IMR-90 (cell line): ENCODE data around the gene CTDSPL. TPM values are rescaled to one million over a fixed set of nuclear protein-coding genes. Genes with fewer than 3 reads are reported as not detected.

ENCODE experiments used
- ATAC-seq: fragments of 200-7000 bp; cut with Tn5 transposase; 2 replicates; pipeline ENCODE4 v1.9.1; 2020; ENCODE audit warnings: low read depth, mild to moderate bottlenecking, moderate library complexity
- BruUV-seq: library from RNA; stranded (reverse); fragments of 400-500 nt; replicated peaks from 2 replicates; lab custom pipeline; 2021; lab: Mats Ljungman, UMichigan
- CTCF ChIA-PET: fragments of 300-600 bp; formaldehyde crosslinking; extraction: SDS; loops from one replicate; lab custom pipeline; 2021; ENCODE audit warnings: antibody characterized with exemption; lab: Yijun Ruan, JAX
- POLR2A ChIA-PET: fragments of 300-600 bp; sonication (Branson Sonifier 250); formaldehyde crosslinking; loops from one replicate; lab custom pipeline; 2022; ENCODE audit warnings: antibody characterized with exemption; ENCODE audit not compliant: unreplicated experiment; lab: Charles Lee
- DNase-seq: peaks from one replicate; pipeline ENCODE4 v3.0.0; 2013
- H2AFZ ChIP-seq: replicated peaks from 2 replicates; pipeline ENCODE3; 2013; ENCODE audit warnings: low read length, mild to moderate bottlenecking; ENCODE audit not compliant: poor library complexity
- H2AK5ac ChIP-seq: 2 replicates; pipeline ENCODE4 v1.6.1; 2013; ENCODE audit warnings: low read depth, low read length, inconsistent platforms
- H2AK9ac ChIP-seq: replicated peaks from 2 replicates; pipeline ENCODE3; 2013; ENCODE audit warnings: mild to moderate bottlenecking, low read depth, low read length, moderate library complexity; ENCODE audit not compliant: poor library complexity
- H2BK120ac ChIP-seq: 2 replicates; pipeline ENCODE4 v1.6.1; 2013; ENCODE audit warnings: low read depth, low read length, inconsistent platforms
- H2BK15ac ChIP-seq: 3 replicates; pipeline ENCODE4 v1.6.1; 2013; ENCODE audit warnings: low read depth, low read length, inconsistent platforms
- H2BK20ac ChIP-seq: 2 replicates; pipeline ENCODE4 v1.6.1; 2013; ENCODE audit warnings: low read depth, mild to moderate bottlenecking, inconsistent platforms, low read length, moderate library complexity
- H2BK5ac ChIP-seq: 2 replicates; pipeline ENCODE4 v1.6.1; 2013; ENCODE audit warnings: mild to moderate bottlenecking, low read depth, low read length, inconsistent platforms; ENCODE audit not compliant: poor library complexity, severe bottlenecking
- H3K14ac ChIP-seq: replicated peaks from 2 replicates; pipeline ENCODE4 v1.6.1; 2013; ENCODE audit warnings: low read depth, low read length, inconsistent platforms
- H3K18ac ChIP-seq: 2 replicates; pipeline ENCODE4 v1.6.1; 2013; ENCODE audit warnings: low read depth, low read length, control low read depth
- H3K23ac ChIP-seq: 2 replicates; pipeline ENCODE4 v1.6.1; 2013; ENCODE audit warnings: low read depth, low read length, inconsistent platforms
- H3K27ac ChIP-seq: 2 replicates; pipeline ENCODE4 v1.5.1; 2013; ENCODE audit warnings: mild to moderate bottlenecking, control low read depth, low read length; ENCODE audit not compliant: insufficient read depth
- H3K27me3 ChIP-seq: 2 replicates; pipeline ENCODE4 v1.6.1; 2013; ENCODE audit warnings: low read length; ENCODE audit not compliant: control insufficient read depth, insufficient read depth
- H3K36me3 ChIP-seq: 2 replicates; pipeline ENCODE4 v1.6.1; 2013; ENCODE audit warnings: low read length, mixed read lengths; ENCODE audit not compliant: control insufficient read depth, insufficient read depth
- H3K4ac ChIP-seq: 2 replicates; pipeline ENCODE4 v1.6.1; 2013; ENCODE audit warnings: low read depth, low read length, inconsistent platforms
- H3K4me1 ChIP-seq: 2 replicates; pipeline ENCODE4 v1.6.1; 2013; ENCODE audit warnings: low read length, mixed read lengths; ENCODE audit not compliant: control insufficient read depth, insufficient read depth
- H3K4me2 ChIP-seq: 2 replicates; pipeline ENCODE4 v1.6.1; 2013; ENCODE audit warnings: low read depth, mild to moderate bottlenecking, control low read depth, low read length, moderate library complexity
- H3K4me3 ChIP-seq: 2 replicates; pipeline ENCODE4 v1.5.1; 2013; ENCODE audit warnings: low read depth, mild to moderate bottlenecking, control low read depth, low read length, moderate library complexity; ENCODE audit not compliant: insufficient read depth
- H3K56ac ChIP-seq: 2 replicates; pipeline ENCODE4 v1.6.1; 2013; ENCODE audit warnings: low read length, inconsistent platforms; ENCODE audit not compliant: insufficient read depth; ENCODE audit errors: extremely low read depth
- H3K79me1 ChIP-seq, 2 experiments: 2 replicates each; pipeline ENCODE4 v1.6.1; 2013; ENCODE audit warnings: low read length in 2 of 2, inconsistent platforms in 1 of 2, low read depth in 1 of 2
- H3K9ac ChIP-seq: 2 replicates; pipeline ENCODE4 v1.6.1; 2013; ENCODE audit warnings: low read depth, low read length, control low read depth
- H3K9me1 ChIP-seq: 2 replicates; pipeline ENCODE4 v1.6.1; 2013; ENCODE audit warnings: low read length, inconsistent platforms; ENCODE audit not compliant: insufficient read depth
- H3K9me3 ChIP-seq: 2 replicates; pipeline ENCODE4 v1.6.1; 2013; ENCODE audit warnings: low read length; ENCODE audit not compliant: control insufficient read depth, insufficient read depth
- H4K20me1 ChIP-seq: 2 replicates; pipeline ENCODE4 v1.6.1; 2013; ENCODE audit warnings: low read length, inconsistent platforms; ENCODE audit not compliant: insufficient read depth
- H4K5ac ChIP-seq: 2 replicates; pipeline ENCODE4 v1.6.1; 2013; ENCODE audit warnings: mild to moderate bottlenecking, low read depth, low read length, control low read depth
- H4K8ac ChIP-seq, 2 experiments: 2 replicates each; pipeline ENCODE4 v1.6.1; 2013; ENCODE audit warnings: low read depth in 2 of 2, low read length in 2 of 2, control low read depth in 1 of 2, inconsistent platforms in 1 of 2
- H4K91ac ChIP-seq: 2 replicates; pipeline ENCODE4 v1.6.1; 2013; ENCODE audit warnings: low read depth, low read length, inconsistent platforms; ENCODE audit not compliant: insufficient read depth
- CEBPB ChIP-seq: IDR thresholded peaks from 2 replicates; pipeline ENCODE4 v1.6.1; 2012; ENCODE audit warnings: low read depth, low read length, improper control_type of control experiment
- CHD1 ChIP-seq: IDR thresholded peaks from 2 replicates; pipeline ENCODE4 v1.6.1; 2012; ENCODE audit warnings: low read depth, low read length, improper control_type of control experiment
- POLR2A ChIP-seq: IDR thresholded peaks from 2 replicates; pipeline ENCODE4 v1.6.1; 2012; ENCODE audit warnings: mild to moderate bottlenecking, low read depth, low read length
- WGBS, 2 experiments: methylation state at CpG; one replicate each; pipeline versions ENCODE4 v1.1.5 to v1.1.7; 2013; ENCODE audit warnings: missing lambda C conversion rate in 2 of 2; ENCODE audit not compliant: insufficient read length in 1 of 2; ENCODE audit errors: extremely low coverage in 2 of 2; 5-methylcytosine and 5-hydroxymethylcytosine counted together
- dilution Hi-C: fragments of 300-500 bp; cut with HindIII; formaldehyde crosslinking; loops from one replicate; pipeline ENCODE4 v1.14.3; 2018; ENCODE audit warnings: low sequenced_read_pairs; ENCODE audit not compliant: unreplicated experiment
- in situ Hi-C: fragments of 300-500 bp; cut with MboI; formaldehyde crosslinking; loops from 3 replicates; pipeline ENCODE4 v1.14.3; 2019; ENCODE audit warnings: low sequenced_read_pairs, inconsistent platforms, mixed read lengths
- intact Hi-C: fragments of 100-400 bp; cut with micrococcal nuclease; formaldehyde crosslinking; loops from 2 replicates; pipeline ENCODE4 v1.10.0; 2022
- polyA plus RNA-seq, 3 experiments: library from polyadenylated mRNA; depleted of rRNA; stranded (reverse); fragments of >200 nt; gene quantifications; 2 replicates each; pipeline ENCODE4 v1.2.3, GENCODE V29; 2012; ENCODE audit warnings: low replicate concordance in 1 of 3
- total RNA-seq: library from RNA; depleted of rRNA; stranded (reverse); fragments of >200 nt; gene quantifications from 2 replicates; pipeline ENCODE4 v1.2.3, GENCODE V29; 2012

The CTDSPL gene
- total and polyA plus RNA-seq, 2 of the 4 experiments (the other 2 are of a cell fraction): 24.5 to 29.0 TPM

DNA sequence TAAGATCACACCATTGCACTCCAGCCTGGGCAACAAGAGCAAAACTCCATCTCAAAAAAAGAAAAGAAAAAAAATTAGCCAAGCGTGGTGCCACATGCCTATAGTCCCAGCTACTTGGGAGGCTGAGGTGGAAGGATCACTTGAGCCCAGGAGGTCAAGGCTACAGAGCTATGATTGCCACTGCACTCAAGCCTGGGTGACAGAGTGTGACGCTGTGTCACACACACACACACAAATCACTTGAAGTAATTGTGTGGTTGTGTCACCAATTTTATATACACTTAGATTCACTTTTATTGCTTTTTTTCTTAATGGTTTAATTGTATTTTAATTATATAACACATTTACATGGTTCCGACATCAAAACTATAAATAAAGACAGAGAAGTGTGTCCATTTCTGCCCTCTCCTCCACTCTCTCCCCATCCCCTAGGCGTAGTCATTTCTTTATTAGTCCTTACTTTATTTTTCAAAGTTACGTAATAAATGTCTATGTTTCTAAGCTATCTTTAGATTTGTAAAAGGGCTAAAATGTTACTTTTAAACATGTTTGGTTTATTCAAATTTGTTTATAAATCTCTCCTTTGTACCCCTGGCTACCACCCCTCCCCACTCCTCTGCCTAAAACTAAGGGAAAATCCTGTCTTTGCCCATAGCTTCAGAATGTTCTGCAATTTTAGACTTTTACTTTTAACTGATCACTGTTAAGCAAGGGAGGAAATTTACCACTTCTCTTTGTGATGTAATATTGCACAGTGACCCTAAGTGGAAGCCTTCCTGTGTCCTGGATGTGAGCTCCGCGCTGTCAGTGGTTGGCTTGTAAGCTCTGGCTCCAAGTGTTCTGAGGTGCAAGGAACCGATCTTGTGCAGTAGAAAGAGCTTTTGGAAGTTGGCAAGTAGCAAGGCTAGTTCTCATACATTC lies 118.1 kb downstream of the CTDSPL start:
- ChIA-PET CTCF (interaction anchor here (0.7 to 1.6 kb wide), 3 partner anchors 17 to 108 kb away, joined by 3 read pairs; no protein-coding TSS in a partner anchor), POLR2A (no interaction called here)
- Histone ChIP-seq H2BK5ac (no peak overlapping the region), H3K18ac (no peak overlapping the region), H3K9me1 (peaks cover 6% of the 10 kb centered on the region; the same call in 1 of the 2 replicates), H3K4me1 (no peaks in the 10 kb centered on the region), H4K5ac (no peak overlapping the region), H2AFZ (no peak overlapping the region), H4K8ac (no peak overlapping the region), H3K23ac (no peak overlapping the region), H3K56ac (no peak overlapping the region), H3K79me1 (peaks cover 2 to 6% of the 10 kb centered on the region in 2 experiments; a peak in 1 of 4 replicates), H3K27me3 (no peaks in the 10 kb centered on the region), H2BK120ac (no peak overlapping the region), H2BK20ac (no peak overlapping the region), H2BK15ac (no peak overlapping the region), H3K4ac (no peak overlapping the region), H3K4me3 (no peak overlapping the region), H3K9me3 (no peaks in the 10 kb centered on the region), H2AK5ac (no peak overlapping the region), H3K4me2 (no peak overlapping the region), H3K36me3 (peaks cover 32% of the 10 kb centered on the region), H4K91ac (no peak overlapping the region), H3K14ac (no peak overlapping the region), H4K20me1 (no peaks in the 10 kb centered on the region), H2AK9ac (no peak overlapping the region), H3K9ac (no peak overlapping the region), H3K27ac (no peak overlapping the region)
- dilution Hi-C loops: no loop called here
- TF ChIP-seq CEBPB: peak; percentile 35
- no peak for TF ChIP-seq CHD1
- TF ChIP-seq POLR2A: no peak
- no peak for ATAC-seq
- intact Hi-C loops: no loop called here
- no TSS peak for BruUV-seq
- in situ Hi-C loops: no loop called here
- DNase-seq: no peak
- WGBS, 2 experiments: no CpG with 5 or more reads among the region's 8 CpGs
